Cortex of kidney (tissue), 1 donor: Measurements from ENCODE around the gene CASK.

Source experiments
- DNase-seq: peaks from one replicate; lab custom pipeline; 2025; lab: John Stamatoyannopoulos, UW

Gene CASK

DNA sequence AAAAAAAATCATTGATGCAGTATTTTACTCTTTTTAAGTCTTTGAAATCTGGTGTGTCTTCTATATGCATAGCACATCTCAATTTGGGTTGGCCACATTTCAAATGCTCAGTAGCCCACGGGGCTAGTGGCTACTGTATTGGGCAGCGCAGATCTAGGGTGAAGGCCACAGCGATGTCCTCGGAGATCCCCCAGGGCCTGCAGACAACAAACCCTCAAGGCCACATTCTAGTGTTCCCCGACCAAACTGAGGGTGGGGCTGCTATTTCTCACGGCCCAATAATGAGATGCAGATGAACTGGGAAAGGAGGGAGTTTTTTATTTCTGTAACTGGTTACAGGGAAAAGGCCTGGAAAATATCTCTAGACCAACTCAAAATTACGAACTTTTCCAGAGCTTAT is 452.6 kb downstream of the CASK start:
- DNase-seq: no peak

DNA sequence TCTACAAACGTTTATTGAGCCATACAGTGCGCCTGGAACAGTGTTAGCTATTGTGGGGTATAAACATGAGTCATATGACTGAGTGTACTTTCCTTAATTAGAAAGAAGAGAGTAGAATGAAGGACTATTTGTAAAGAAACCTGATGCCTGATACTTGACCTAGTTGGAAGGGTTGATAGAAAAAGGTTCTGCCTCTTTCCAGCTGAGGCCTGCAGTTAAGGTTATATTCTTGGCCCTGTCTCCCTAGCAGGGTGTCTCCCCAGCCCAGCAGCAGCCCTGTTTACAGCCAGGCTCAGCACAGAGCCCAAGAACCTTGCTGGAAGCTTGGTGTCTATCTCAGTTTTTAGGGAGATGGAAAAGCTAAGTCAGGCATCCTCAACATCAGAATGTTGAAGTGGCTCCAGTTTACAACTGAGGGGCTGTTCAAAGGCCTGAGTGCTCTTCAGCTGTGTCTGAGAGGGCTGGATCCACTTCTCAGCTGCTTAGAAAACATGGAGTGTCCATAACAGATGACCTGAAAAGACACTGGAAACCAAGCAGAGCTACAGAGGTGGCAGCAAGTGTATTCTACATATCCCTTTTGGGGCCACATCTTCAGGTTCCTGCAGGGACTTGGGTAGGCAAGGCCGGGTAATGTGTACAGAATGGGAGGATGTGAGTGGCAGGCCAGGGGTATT is 454.6 kb downstream of the CASK start:
- DNase-seq: no peak
